ENCODE data around the gene LSM7. TPM values are rescaled to one million over a fixed set of nuclear protein-coding genes. Genes with fewer than 3 reads are reported as not detected.

Gene LSM7
- total RNA-seq, 1 donor from 2014 or later, result 76.2 TPM

- H3K4me3 Mint-ChIP-seq (ENCODE audit: unreplicated experiment), result peak overlapping the region; percentile 16
- H3K36me3 Mint-ChIP-seq (ENCODE audit: low read depth), result no peaks in the 10 kb centered on the region
- peak; percentile 27 for TF ChIP-seq CTCF (IDR thresholded peaks at IDR 0.05)
- H3K27ac Mint-ChIP-seq (ENCODE audit: unreplicated experiment), result no peak overlapping the region
- no peaks in the 10 kb centered on the region for H3K9me3 Mint-ChIP-seq (ENCODE audit: low read depth)
- peaks cover 13% of the 10 kb centered on the region for H3K27me3 Mint-ChIP-seq (ENCODE audit: low read depth)
- no peak for DNase-seq (ENCODE audit: low spot score)
- peaks cover 25% of the 10 kb centered on the region for H3K4me1 Mint-ChIP-seq (ENCODE audit: low read depth)
Measured at GRCh38 chr19:2291185-2291751, 37.1 kb downstream of the LSM7 start.

- Mint-ChIP-seq H3K4me1 (ENCODE audit: low read depth) (peaks cover 24% of the 10 kb centered on the region), H3K9me3 (ENCODE audit: low read depth) (no peaks in the 10 kb centered on the region), H3K36me3 (ENCODE audit: low read depth) (no peaks in the 10 kb centered on the region), H3K27me3 (ENCODE audit: low read depth) (peaks cover 13% of the 10 kb centered on the region), H3K4me3 (ENCODE audit: unreplicated experiment) (peak overlapping the region; percentile 16), H3K27ac (ENCODE audit: unreplicated experiment) (no peak overlapping the region)
- DNase-seq (ENCODE audit: low spot score), result no peak
- TF ChIP-seq CTCF (IDR thresholded peaks at IDR 0.05), result no peak
Measured at GRCh38 chr19:2290441-2291184, 37.8 kb downstream of the LSM7 start.

- no peak overlapping the region for H3K27ac Mint-ChIP-seq (ENCODE audit: unreplicated experiment)
- H3K4me1 Mint-ChIP-seq (ENCODE audit: low read depth), result peaks cover 17% of the 10 kb centered on the region
- H3K9me3 Mint-ChIP-seq (ENCODE audit: low read depth), result no peaks in the 10 kb centered on the region
- DNase-seq (ENCODE audit: low spot score), result no peak
- H3K4me3 Mint-ChIP-seq (ENCODE audit: unreplicated experiment), result peak overlapping the region; percentile 57
- TF ChIP-seq CTCF (IDR thresholded peaks at IDR 0.05), result no peak
- H3K36me3 Mint-ChIP-seq (ENCODE audit: low read depth), result no peaks in the 10 kb centered on the region
- H3K27me3 Mint-ChIP-seq (ENCODE audit: low read depth), result peaks cover 13% of the 10 kb centered on the region
Measured at GRCh38 chr19:2289714-2290435, 38.5 kb downstream of the LSM7 start.

- no peaks in the 10 kb centered on the region for H3K9me3 Mint-ChIP-seq (ENCODE audit: low read depth)
- H3K4me3 Mint-ChIP-seq (ENCODE audit: unreplicated experiment), result peak overlapping the region; percentile 2
- no peaks in the 10 kb centered on the region for H3K36me3 Mint-ChIP-seq (ENCODE audit: low read depth)
- H3K27ac Mint-ChIP-seq (ENCODE audit: unreplicated experiment), result no peak overlapping the region
- peaks cover 8% of the 10 kb centered on the region for H3K4me1 Mint-ChIP-seq (ENCODE audit: low read depth)
- no peak for DNase-seq (ENCODE audit: low spot score)
- peaks cover 13% of the 10 kb centered on the region for H3K27me3 Mint-ChIP-seq (ENCODE audit: low read depth)
- TF ChIP-seq CTCF (IDR thresholded peaks at IDR 0.05), result no peak
Measured at GRCh38 chr19:2288818-2289713, 39.3 kb downstream of the LSM7 start.

All from chondrocyte (in vitro differentiated cells).